ENCODE results near the gene TRAPPC10. TPM values are rescaled to one million over a fixed set of nuclear protein-coding genes. Genes with fewer than 3 reads are reported as not detected.

TRAPPC10 gene
- total RNA-seq, 2 donors from 2014 or later: 45.9 to 47.9 TPM

DNA sequence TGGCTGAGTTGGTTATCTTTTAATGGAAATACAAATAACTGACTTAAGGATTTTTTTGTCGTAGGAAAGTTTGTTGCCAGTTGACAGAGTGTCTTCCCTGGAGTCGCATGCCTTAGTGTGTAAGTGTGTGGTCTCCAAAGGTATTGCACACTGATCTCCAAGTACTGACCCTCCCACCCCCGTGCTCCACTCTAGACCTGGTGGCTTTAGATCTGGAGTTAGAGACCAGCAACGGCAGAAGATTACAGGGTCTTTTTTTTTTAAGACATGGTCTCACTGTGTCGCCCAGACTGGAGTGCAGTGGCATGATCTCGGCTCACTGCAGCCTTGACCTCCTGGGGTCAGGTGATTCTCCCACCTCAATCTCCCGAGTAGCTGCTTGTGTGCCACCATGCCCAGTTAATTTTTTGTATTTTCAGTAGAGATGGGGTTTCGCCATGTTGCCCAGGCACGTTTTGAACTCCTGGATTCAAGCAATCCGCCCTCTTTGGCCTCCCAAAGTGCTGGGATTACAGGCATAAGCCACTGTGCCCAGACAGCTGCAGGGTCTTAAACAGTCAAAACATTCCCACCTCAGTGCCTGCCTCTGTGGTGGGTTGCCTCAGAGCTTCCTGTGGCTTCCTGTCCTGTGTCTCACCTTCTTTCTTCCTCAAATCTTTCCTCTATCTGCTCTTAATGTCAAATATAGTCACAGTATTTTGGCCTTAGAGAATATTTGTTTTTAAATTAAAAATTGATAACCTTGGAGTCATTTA is 6.9 kb downstream of the TRAPPC10 start:
- Histone ChIP-seq H3K9me3 (no peaks in the 10 kb centered on the region), H3K27me3 (replicated peaks; ENCODE audit: insufficient read depth) (no peaks in the 10 kb centered on the region), H3K36me3 (no peaks in the 10 kb centered on the region), H3K4me1 (ENCODE audit: control insufficient read depth in 1 of 2, low read depth in 2 of 2) (peaks cover 9 to 17% of the 10 kb centered on the region in 2 donors), H3K27ac (no peak overlapping the region), H3K4me3 (no peak overlapping the region)
- ATAC-seq (ENCODE audit: insufficient number of reproducible peaks, low FRiP score, low read depth): no peak
- no peak for DNase-seq (ENCODE audit: low spot score)
- TF ChIP-seq, protein P1, sequence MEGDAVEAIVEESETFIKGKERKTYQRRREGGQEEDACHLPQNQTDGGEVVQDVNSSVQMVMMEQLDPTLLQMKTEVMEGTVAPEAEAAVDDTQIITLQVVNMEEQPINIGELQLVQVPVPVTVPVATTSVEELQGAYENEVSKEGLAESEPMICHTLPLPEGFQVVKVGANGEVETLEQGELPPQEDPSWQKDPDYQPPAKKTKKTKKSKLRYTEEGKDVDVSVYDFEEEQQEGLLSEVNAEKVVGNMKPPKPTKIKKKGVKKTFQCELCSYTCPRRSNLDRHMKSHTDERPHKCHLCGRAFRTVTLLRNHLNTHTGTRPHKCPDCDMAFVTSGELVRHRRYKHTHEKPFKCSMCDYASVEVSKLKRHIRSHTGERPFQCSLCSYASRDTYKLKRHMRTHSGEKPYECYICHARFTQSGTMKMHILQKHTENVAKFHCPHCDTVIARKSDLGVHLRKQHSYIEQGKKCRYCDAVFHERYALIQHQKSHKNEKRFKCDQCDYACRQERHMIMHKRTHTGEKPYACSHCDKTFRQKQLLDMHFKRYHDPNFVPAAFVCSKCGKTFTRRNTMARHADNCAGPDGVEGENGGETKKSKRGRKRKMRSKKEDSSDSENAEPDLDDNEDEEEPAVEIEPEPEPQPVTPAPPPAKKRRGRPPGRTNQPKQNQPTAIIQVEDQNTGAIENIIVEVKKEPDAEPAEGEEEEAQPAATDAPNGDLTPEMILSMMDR (IDR thresholded peaks at IDR 0.05): no peak

DNA sequence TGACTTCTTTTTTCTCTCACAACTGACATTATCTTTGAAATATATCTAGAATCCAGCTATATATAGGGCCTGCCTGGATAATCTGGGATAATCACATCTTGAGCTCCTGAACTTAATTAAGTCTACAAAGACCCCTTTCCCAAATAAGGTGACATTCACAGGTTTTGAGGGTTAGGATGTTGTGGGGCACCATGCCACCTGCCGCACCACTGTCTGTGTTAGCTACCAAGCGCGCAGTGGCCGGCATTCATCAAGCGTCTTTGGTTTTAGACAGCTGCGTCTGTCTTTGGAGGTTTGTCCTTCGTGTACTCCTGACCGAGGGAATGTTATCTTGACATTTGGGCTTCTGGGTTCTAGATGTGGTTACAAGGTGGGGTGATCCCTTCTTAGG is 7.5 kb downstream of the TRAPPC10 start:
- ATAC-seq (ENCODE audit: insufficient number of reproducible peaks, low FRiP score, low read depth): no peak
- no peak for DNase-seq (ENCODE audit: low spot score)
- Histone ChIP-seq H3K9me3 (no peaks in the 10 kb centered on the region), H3K36me3 (no peaks in the 10 kb centered on the region), H3K27me3 (replicated peaks; ENCODE audit: insufficient read depth) (no peaks in the 10 kb centered on the region), H3K4me3 (no peak overlapping the region), H3K4me1 (ENCODE audit: control insufficient read depth in 1 of 2, low read depth in 2 of 2) (peaks cover 6 to 11% of the 10 kb centered on the region in 2 donors), H3K27ac (no peak overlapping the region)
- TF ChIP-seq, protein P1 (IDR thresholded peaks at IDR 0.05): no peak

DNA sequence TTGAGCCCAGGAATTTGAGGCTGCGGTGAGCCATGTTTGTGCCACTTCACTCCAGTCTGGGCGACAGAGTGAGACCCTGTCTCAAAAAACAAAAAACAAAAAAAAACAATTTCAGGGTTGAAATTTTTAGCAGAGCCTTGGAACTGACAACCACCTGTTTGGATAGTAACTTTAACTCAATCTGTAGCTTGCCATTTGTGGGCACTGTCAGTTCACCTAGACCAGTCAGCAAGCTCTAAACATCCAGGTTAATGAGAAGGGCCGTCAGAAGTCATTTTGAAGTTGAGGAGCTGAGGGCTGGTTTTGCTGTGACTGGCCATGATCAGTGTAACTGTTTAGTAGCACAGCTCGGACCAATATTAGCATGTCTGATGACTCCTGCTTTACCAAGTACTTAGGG is 8.4 kb downstream of the TRAPPC10 start:
- ATAC-seq (ENCODE audit: insufficient number of reproducible peaks, low FRiP score, low read depth) (no peak), DNase-seq (ENCODE audit: low spot score) (no peak)
- no peaks in the 10 kb centered on the region for H3K9me3 ChIP-seq
- H3K4me3 ChIP-seq: no peak overlapping the region
- TF ChIP-seq, protein P1 (IDR thresholded peaks at IDR 0.05): no peak
- no peaks in the 10 kb centered on the region for H3K27me3 ChIP-seq (replicated peaks; ENCODE audit: insufficient read depth)
- H3K4me1 ChIP-seq (ENCODE audit: control insufficient read depth in 1 of 2, low read depth in 2 of 2): peaks cover 13 to 14% of the 10 kb centered on the region in 2 donors
- H3K36me3 ChIP-seq: no peaks in the 10 kb centered on the region
- no peak overlapping the region for H3K27ac ChIP-seq

DNA sequence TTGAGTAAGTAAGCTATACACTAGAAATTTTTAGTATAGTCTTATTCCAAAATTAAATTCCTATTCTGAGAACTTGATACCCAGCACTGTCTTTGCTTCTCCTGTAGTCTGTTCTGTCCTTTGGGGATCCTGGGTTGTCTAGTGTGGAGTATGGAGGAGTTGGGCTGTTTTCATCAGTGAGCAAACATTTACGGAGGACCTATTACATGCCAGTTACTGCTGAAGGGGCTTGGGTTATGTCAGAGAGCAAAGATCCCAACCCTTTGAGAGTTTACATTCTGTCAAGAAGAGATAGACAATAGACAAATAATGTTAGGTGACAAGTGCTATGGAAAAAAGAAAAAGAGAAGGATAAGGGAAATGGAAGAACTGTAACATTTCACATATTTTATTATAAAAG is 9.0 kb downstream of the TRAPPC10 start:
- DNase-seq (ENCODE audit: low spot score): no peak
- Histone ChIP-seq H3K4me3 (no peak overlapping the region), H3K9me3 (no peaks in the 10 kb centered on the region), H3K27ac (no peak overlapping the region), H3K4me1 (ENCODE audit: control insufficient read depth in 1 of 2, low read depth in 2 of 2) (peaks cover 10 to 15% of the 10 kb centered on the region in 2 donors), H3K36me3 (no peaks in the 10 kb centered on the region), H3K27me3 (replicated peaks; ENCODE audit: insufficient read depth) (no peaks in the 10 kb centered on the region)
- no peak for ATAC-seq (ENCODE audit: insufficient number of reproducible peaks, low FRiP score, low read depth)
- TF ChIP-seq, protein P1 (IDR thresholded peaks at IDR 0.05): no peak

DNA sequence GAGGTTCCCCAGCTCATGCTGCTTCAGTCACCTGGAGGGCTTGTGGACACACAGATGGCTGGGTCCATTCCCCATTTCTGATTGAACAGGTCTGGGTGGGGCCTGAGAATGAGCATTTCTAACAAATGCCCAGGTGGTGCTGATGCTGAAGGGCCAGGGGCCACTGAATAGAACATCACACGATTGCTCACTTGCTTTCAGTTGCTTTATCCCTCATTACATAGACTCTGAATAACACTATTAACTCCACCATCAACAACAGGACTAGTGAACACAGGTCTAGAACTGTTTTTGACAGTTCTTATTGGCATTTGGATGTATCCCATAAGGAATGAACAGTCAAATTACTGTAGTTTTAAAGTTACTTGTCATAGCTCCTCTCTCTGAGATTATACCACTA is 12.1 kb downstream of the TRAPPC10 start:
- ATAC-seq (ENCODE audit: insufficient number of reproducible peaks, low FRiP score, low read depth) (no peak), DNase-seq (ENCODE audit: low spot score) (no peak)
- no peaks in the 10 kb centered on the region for H3K27me3 ChIP-seq (replicated peaks; ENCODE audit: insufficient read depth)
- H3K4me3 ChIP-seq: no peak overlapping the region
- no peak overlapping the region for H3K27ac ChIP-seq
- TF ChIP-seq, protein P1 (IDR thresholded peaks at IDR 0.05): no peak
- no peaks in the 10 kb centered on the region for H3K9me3 ChIP-seq
- peaks cover 14% of the 10 kb centered on the region in 2 donors for H3K4me1 ChIP-seq (ENCODE audit: control insufficient read depth in 1 of 2, low read depth in 2 of 2)
- H3K36me3 ChIP-seq: no peaks in the 10 kb centered on the region
